Endothelial cell (in vitro differentiated cells): Measurements from ENCODE around the gene CAP2. TPM values are rescaled to one million over a fixed set of nuclear protein-coding genes. Genes with fewer than 3 reads are reported as not detected.
"Not testable (repeated sequence)": the region's sequence is repeated elsewhere in the genome, so short reads cannot be mapped to it uniquely, and the experiment has no call there.

ENCODE experiments used
- DNase-seq: peaks from one replicate; pipeline ENCODE4 v3.0.0; 2021; ENCODE audit warnings: low spot score
- H3K27ac Mint-ChIP-seq: one replicate; pipeline ENCODE4 v1.8.0; 2021; ENCODE audit warnings: mixed read lengths, inconsistent platforms; ENCODE audit not compliant: unreplicated experiment
- H3K27me3 Mint-ChIP-seq: one replicate; pipeline ENCODE4 v1.8.0; 2021; ENCODE audit warnings: mild to moderate bottlenecking, moderate library complexity, mixed read lengths, inconsistent platforms; ENCODE audit not compliant: unreplicated experiment
- H3K36me3 Mint-ChIP-seq: one replicate; pipeline ENCODE4 v1.8.0; 2021; ENCODE audit warnings: mild to moderate bottlenecking, low read depth, mixed read lengths, inconsistent platforms; ENCODE audit not compliant: unreplicated experiment
- H3K4me1 Mint-ChIP-seq: one replicate; pipeline ENCODE4 v1.8.0; 2021; ENCODE audit warnings: mild to moderate bottlenecking, mixed read lengths, inconsistent platforms; ENCODE audit not compliant: unreplicated experiment
- H3K4me3 Mint-ChIP-seq: one replicate; pipeline ENCODE4 v1.8.0; 2021; ENCODE audit warnings: mild to moderate bottlenecking, mixed read lengths, inconsistent platforms; ENCODE audit not compliant: unreplicated experiment
- H3K9me3 Mint-ChIP-seq: one replicate; pipeline ENCODE4 v1.8.0; 2021; ENCODE audit warnings: mixed read lengths, inconsistent platforms; ENCODE audit not compliant: unreplicated experiment
- CTCF ChIP-seq: fragments of 200-600 bp; sonication (generic); IDR thresholded peaks from one replicate; pipeline ENCODE4 v1.5.0; 2021; ENCODE audit warnings: antibody characterized with exemption; ENCODE audit not compliant: unreplicated experiment
- total RNA-seq: library from RNA; stranded (reverse); fragmentation: NEBNext Ultra II Directional; extraction: Animal tissue kit (Norgen Biotek cat#: 25700); gene quantifications from one replicate; pipeline ENCODE4 v1.2.1, GENCODE V29; 2021; ENCODE audit not compliant: unreplicated experiment

The CAP2 gene
- total RNA-seq, 1 donor from 2014 or later: 4.4 TPM

DNA sequence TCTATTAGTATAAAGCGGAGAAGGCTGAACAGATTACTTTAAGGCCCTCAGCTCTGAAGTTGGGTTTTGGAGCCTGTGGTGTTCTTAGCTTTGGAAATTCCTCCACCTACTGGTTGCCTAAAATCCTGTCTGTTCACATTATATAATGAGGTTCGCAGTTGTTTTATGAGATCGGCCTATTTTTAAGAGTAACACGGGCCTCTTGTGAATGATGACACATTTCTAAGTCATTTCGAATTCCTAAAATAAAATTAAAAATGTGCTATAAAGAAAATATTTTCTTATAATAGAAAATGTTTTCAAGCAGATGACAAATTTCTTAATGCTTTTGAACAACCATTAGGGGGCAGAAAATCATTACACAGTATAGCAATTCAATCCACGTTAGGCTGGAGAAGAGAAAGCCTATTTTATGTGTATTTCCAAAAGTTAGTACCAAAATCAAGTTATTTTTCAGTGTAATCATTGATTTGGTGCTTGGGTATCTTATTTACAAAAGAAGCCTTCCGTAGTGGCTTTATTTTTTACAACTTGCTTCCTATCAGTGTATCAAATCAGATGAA lies 190.9 kb downstream of the CAP2 start:
- Mint-ChIP-seq H3K27ac (no peak overlapping the region), H3K36me3 (no peaks in the 10 kb centered on the region), H3K27me3 (no peaks in the 10 kb centered on the region), H3K4me3 (no peak overlapping the region), H3K4me1 (peaks cover 3% of the 10 kb centered on the region), H3K9me3 (no peaks in the 10 kb centered on the region)
- peak; percentile 76 for TF ChIP-seq CTCF
- peak; percentile 29 for DNase-seq

DNA sequence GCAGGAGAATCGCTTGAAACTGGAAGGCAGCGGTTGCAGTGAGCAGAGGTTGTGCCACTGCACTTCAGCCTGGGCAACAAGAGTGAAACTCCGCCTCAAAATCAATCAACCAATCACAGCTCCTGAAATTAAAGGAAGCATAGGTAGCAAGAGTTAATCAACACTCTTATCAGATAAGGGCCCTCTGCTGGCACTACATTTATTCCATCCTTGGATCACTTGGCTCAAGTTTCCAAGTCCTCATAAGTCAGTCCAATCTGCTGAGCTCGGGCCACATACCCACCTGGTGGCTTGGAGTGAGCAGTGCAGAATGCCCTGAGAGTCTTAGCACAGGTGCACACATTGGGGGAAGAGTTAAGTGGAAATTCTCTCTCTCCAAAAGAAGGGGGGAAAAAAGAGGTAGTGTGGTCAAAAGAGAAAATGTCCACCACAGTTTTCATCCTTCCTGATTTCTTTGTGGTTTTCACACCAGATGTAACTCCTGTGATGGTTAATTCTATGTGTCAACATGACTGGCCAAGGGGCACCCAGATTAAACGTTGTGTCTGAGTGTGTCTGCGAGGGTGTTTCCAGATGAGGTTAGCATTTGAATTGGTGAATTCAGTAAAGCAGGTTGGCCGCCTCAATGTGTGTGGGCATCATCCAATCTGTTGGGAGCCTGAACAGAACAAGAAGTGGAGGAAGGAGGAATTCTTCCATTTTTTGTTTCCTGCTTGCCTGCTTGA lies 192.5 kb downstream of the CAP2 start:
- DNase-seq: no peak
- Mint-ChIP-seq H3K9me3 (no peaks in the 10 kb centered on the region), H3K4me1 (peaks cover 3% of the 10 kb centered on the region), H3K4me3 (no peak overlapping the region), H3K27ac (no peak overlapping the region), H3K27me3 (no peaks in the 10 kb centered on the region), H3K36me3 (no peaks in the 10 kb centered on the region)
- TF ChIP-seq CTCF: no peak

DNA sequence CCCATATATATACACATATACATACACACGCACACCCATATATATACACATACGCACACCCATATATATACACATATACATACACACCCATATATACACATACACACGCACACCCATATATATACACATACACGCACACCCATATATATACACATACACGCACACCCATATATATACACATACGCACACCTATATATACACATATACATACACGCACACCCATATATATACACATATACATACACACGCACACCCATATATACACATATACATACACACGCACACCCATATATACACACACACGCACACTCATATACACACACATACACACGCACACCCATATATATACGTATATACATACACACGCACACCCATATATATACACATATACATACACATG lies 193.2 kb downstream of the CAP2 start:
- not testable (repeated sequence) for DNase-seq, H3K27me3 Mint-ChIP-seq, H3K4me3 Mint-ChIP-seq, H3K4me1 Mint-ChIP-seq, H3K27ac Mint-ChIP-seq, H3K36me3 Mint-ChIP-seq, H3K9me3 Mint-ChIP-seq

- no peak for TF ChIP-seq CTCF
- H3K27ac Mint-ChIP-seq: no peak overlapping the region
- H3K27me3 Mint-ChIP-seq: no peaks in the 10 kb centered on the region
Measured at GRCh38 chr6:17588011-17588410, 194.6 kb downstream of the CAP2 start.

DNA sequence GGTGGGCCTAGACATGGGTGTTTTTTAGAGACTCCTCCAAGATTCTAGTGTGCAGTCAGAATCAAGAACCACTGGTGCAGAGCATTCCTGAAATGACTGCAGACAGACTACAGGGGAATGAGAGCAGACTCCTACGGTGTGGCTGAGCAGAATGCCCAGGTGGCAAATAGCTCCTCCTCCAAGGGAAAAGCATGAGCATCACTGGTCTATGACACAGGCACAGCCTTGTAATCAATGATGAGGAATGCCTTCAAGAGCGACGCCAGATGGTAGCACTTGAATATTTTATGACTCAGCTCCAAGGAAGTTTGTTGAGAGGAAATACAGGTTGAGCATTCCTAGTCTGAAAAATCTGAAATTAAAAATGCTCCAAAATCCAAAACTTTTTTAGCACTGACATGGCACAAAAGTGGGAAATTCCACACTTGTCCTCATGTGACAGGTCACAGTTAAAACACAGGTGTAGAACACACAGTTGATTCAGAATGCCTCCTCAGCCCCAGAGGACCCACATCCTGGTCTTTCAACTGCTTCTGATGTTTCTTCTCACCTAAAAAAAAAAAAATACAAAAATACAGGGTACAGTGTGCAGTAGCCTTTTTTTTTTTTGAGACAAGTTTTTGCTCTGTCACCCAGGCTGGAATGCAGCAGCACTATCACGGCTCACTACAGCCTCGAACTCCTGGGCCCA lies 196.2 kb downstream of the CAP2 start:
- no peak for TF ChIP-seq CTCF
- Mint-ChIP-seq H3K9me3 (no peaks in the 10 kb centered on the region), H3K4me1 (no peaks in the 10 kb centered on the region), H3K36me3 (no peaks in the 10 kb centered on the region), H3K27ac (no peak overlapping the region), H3K4me3 (no peak overlapping the region), H3K27me3 (no peaks in the 10 kb centered on the region)
- DNase-seq: no peak

More at GRCh38 chr6:17588011-17588410, 194.6 kb downstream of the CAP2 start:
- no peak for DNase-seq
- Mint-ChIP-seq H3K4me1 (peaks cover 3% of the 10 kb centered on the region), H3K4me3 (no peak overlapping the region), H3K36me3 (no peaks in the 10 kb centered on the region), H3K9me3 (no peaks in the 10 kb centered on the region)
